Measurements from ENCODE around the gene GABPA. TPM values are rescaled to one million over a fixed set of nuclear protein-coding genes. Genes with fewer than 3 reads are reported as not detected.

GABPA gene
- total and polyA plus RNA-seq, 9 of the 15 experiments (the other 6 are each of a cell fraction or from before 2014, with no cell fraction given), result 8.9 to 35.7 (median 22.8) TPM

GRCh38 chr21:25756190-25756932 lies 21.6 kb downstream of the GABPA start (continued):
- TF ChIP-seq BRCA1 (IDR thresholded peaks at IDR 0.05) (no peak), BRCA1 (CRISPR knock-in tag; IDR thresholded peaks at IDR 0.05) (no peak), NUFIP1 (IDR thresholded peaks at IDR 0.05; ENCODE audit: partially characterized antibody) (no peak), CCAR2 (IDR thresholded peaks at IDR 0.05; ENCODE audit: low read depth, low read length) (no peak), PRMT5 (CRISPR knock-in tag; IDR thresholded peaks at IDR 0.05) (no peak), YY1 (IDR thresholded peaks at IDR 0.05; ENCODE audit: borderline replicate concordance in 1 of 3, control insufficient read depth in 1 of 3, extremely low read depth in 1 of 3, insufficient read depth in 3 of 3, insufficient read length in 1 of 3, insufficient replicate concordance in 2 of 3, low read depth in 1 of 3, low read length in 2 of 3) (no peak), U2AF1 (optimal IDR thresholded peaks at IDR 0.05; ENCODE audit: low read depth, low read length) (no peak), CBFA2T3 (IDR thresholded peaks at IDR 0.05) (no peak)

- H3K27me3 ChIP-seq (ENCODE audit: control insufficient read depth in 2 of 2, insufficient read depth in 2 of 2, low read length in 2 of 2), result no peaks in the 10 kb centered on the region
- H3K4me1 ChIP-seq (replicated peaks in 1 of 2; ENCODE audit: control insufficient read depth in 2 of 2, insufficient read depth in 2 of 2, low read length in 2 of 2), result no peaks in the 10 kb centered on the region
- H3K4me3 ChIP-seq, result no peak overlapping the region
- H3K9me1 ChIP-seq (ENCODE audit: control insufficient read depth, insufficient read depth, low read length), result no peaks in the 10 kb centered on the region
- no peak overlapping the region for H3K9ac ChIP-seq (ENCODE audit: insufficient read depth in 1 of 2, low read depth in 2 of 2, low read length in 2 of 2)
- H4K20me1 ChIP-seq (replicated peaks; ENCODE audit: control insufficient read depth, insufficient read depth, low read length), result no peaks in the 10 kb centered on the region
- no peak for FAIRE-seq
- BruUV-seq (replicated peaks), result no TSS peak
- DNase-seq (ENCODE audit: extremely low read depth in 1 of 4, low spot score in 3 of 4), result no peak
- no peak overlapping the region for H3K4me2 ChIP-seq (ENCODE audit: insufficient read depth, low read length)
- H3K27ac ChIP-seq (ENCODE audit: extremely low read depth, low read depth, low read length), result no peak overlapping the region
- CTCF ChIA-PET (ENCODE audit: low intra/inter-chr PET ratio), result no interaction called here
- ATAC-seq, result no peak
- no peaks in the 10 kb centered on the region for H3K9me3 ChIP-seq (replicated peaks; ENCODE audit: control insufficient read depth, insufficient read depth, low read depth, low read length)
- intact Hi-C loops (cut with micrococcal nuclease) (no loop called here), in situ Hi-C loops (cut with MboI) (no loop called here)
- peaks cover 65% of the 10 kb centered on the region for H3K36me3 ChIP-seq (ENCODE audit: control insufficient read depth, insufficient read depth, low read length)
- POLR2A ChIA-PET, result interaction anchor here (1.1 to 1.2 kb wide), 2 partner anchors 97 to 149 kb away, joined by 3 to 4 read pairs; no protein-coding TSS in a partner anchor
- no peak overlapping the region for H2AFZ ChIP-seq (ENCODE audit: low read depth, low read length)
- H3K79me2 ChIP-seq (ENCODE audit: control insufficient read depth, insufficient read depth, low read length), result no peaks in the 10 kb centered on the region
- TF ChIP-seq MCM3 (IDR thresholded peaks at IDR 0.05) (no peak), ZNF121 (CRISPR knock-in tag; conservative IDR thresholded peaks at IDR 0.05) (no peak), KAT2B (IDR thresholded peaks at IDR 0.05; ENCODE audit: low read depth, low read length) (no peak), ZNF592 (IDR thresholded peaks at IDR 0.05) (no peak), HDAC1 (IDR thresholded peaks at IDR 0.05) (no peak), GATAD2B (IDR thresholded peaks at IDR 0.05; ENCODE audit: borderline replicate concordance) (no peak), ZBTB33 (CRISPR knock-in tag; IDR thresholded peaks at IDR 0.05) (no peak)
These were observed 22.8 kb downstream of the GABPA start for GRCh38 chr21:25757531-25757930.
